Right forelimb (tissue), 1 donor: ENCODE measurements around the gene SYNDIG1.

ENCODE experiments used
- DNase-seq: peaks from one replicate; pipeline ENCODE4 v3.0.0-alpha.2; 2018

Gene SYNDIG1

DNA sequence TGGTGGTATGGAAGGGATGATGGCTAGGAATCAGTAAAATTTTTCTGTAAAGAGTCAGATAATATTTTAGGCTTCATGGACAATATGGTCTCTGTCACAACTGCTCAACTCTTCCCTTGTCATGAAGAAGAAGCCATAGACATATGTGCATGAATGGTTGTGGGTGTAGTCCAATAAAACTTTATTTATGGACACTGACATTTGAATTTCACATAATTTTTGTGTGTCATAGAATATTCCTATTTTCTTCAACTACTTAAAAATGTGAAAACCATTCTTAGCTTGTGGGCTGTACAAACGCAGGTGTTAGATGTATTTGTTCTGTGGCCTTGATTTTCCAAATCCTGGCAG is 59.9 kb downstream of the SYNDIG1 start:
- DNase-seq: no peak

- DNase-seq: no peak
These were observed 60.8 kb downstream of the SYNDIG1 start for GRCh38 chr20:24530131-24530680.

DNA sequence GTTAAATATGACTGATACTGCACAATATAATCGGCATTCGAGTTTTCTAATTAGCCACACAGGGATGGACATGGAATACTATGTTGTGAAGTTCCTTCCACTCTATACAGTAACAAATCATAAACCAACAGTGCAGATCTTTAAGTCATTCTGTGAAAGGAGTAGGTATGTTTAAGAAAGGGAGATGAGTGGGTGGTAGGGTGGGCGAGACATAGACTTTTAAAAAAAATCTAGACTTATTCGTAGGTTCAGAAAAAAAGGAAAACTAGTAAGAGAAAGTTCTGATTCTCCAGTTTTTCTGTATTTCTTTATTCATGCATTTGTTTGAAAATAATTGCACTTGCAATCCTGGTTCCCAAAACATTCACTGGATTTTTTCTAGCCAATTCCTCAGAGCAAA is 61.8 kb downstream of the SYNDIG1 start:
- DNase-seq: no peak

DNA sequence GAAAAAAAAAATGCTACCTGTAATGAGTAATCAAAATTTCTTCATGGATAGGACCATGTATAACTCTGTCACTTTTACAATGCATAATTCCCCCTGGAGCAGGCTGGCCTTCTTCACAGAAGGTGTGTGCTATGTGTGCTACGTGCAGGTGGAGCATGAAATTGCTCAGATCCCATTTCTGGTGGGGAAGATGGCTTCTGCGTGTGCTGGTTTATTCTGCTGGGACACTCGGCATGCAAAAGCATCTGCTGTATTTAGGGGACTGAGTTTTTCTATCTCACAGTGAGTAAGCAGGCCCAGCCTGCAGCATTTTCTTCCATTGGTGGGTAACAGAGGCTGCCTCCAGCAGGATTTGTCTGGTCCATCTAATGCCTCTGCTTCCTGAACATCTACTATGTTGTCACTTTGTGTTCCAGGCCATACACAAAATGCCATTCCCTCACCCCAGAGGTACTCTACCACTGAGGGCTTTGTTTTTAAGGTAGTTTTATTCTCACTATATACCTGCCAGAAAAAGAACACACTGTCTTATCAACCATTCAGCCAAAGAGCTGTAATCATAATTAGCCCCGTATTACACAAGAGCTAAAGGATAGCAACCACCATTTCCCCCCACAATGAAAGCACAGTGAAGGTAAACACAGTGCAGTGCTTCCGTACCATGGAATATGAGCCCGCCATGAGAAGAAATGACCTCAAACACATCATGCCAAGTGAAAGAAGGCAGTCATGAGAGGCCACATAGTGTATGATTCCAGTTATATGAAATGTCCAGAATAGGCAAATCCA is 62.4 kb downstream of the SYNDIG1 start:
- no peak for DNase-seq

GRCh38 chr20:24533449-24533848 is 64.0 kb downstream of the SYNDIG1 start:
- DNase-seq: no peak

- no peak for DNase-seq
These were observed 64.9 kb downstream of the SYNDIG1 start for GRCh38 chr20:24534282-24534681.

DNA sequence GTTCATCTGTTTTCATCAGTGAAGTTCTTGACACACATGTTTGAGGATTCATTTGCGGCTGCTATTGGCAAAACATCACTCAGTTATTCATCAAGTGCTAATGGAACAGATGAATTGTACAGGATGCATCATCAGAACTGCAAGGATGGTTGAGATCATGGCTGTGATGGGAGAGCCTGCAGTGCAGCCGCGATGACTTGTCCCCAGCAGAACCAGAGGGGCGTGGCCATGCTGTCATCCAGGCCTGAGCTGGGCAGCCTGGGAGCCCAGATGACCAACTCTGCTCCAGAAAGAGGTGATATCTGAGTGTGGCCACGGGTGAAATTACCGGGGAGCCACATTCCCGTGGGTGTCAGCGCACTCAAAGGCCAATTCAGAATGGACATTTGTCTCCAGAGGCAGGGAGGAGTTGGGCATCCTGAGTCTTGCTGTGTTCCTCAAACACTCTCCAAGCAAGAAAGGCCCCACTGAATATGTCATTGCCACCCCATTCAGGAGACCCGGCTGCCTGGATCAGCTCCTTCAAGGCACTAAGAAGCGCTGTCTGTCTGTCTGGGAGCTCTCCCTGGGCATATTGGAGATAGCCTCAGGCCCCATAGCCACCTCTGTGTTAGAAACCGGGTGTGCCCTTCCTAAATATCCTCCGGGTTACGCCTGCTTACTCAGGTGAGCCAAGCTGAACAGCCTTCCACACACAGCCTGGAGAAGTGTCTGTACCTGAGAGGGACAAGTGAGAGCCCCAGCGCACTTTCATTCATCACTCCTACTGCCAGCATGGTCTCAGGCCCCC is 66.7 kb downstream of the SYNDIG1 start:
- no peak for DNase-seq

GRCh38 chr20:24537210-24537609 is 67.8 kb downstream of the SYNDIG1 start:
- no peak for DNase-seq

GRCh38 chr20:24542721-24543120 is 73.3 kb downstream of the SYNDIG1 start:
- DNase-seq: no peak

DNA sequence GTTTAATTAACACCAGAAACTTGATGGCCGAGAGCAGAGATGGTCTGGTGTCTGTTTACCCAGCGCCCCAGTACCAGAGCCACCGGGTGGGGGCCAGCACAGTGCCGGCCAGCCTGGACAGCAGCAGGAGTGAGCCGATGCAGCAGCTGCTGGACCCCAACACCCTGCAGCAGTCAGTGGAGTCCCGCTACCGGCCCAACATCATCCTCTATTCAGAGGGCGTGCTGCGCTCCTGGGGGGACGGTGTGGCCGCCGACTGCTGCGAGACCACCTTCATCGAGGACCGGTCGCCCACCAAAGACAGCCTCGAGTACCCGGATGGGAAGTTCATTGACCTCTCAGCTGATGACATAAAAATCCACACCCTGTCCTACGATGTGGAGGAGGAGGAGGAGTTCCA is 73.7 kb downstream of the SYNDIG1 start:
- DNase-seq: no peak

- no peak for DNase-seq
These were observed 74.3 kb downstream of the SYNDIG1 start for GRCh38 chr20:24543741-24544140.

DNA sequence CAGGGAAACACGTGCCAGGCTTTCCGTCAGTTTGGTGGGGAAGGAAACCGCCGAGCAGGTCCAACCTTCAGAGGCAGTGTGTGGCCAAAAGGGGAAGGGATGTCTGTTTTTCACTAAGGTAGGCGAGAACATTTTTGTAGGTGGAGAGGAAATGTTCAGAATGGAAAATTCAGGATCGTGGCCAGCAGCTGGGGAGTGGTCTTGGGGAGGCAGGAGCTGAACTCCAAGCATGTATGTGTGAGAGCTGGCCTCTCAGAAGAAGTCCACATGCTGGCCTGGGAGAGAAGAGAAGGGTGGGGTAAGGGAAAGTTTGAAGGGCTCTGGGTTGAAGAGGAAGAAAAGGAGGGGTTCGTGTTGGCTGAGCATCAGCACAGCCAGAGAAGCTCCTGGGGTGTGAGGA is 74.9 kb downstream of the SYNDIG1 start:
- DNase-seq: no peak

- no peak for DNase-seq
These were observed 75.7 kb downstream of the SYNDIG1 start for GRCh38 chr20:24545168-24545567.

DNA sequence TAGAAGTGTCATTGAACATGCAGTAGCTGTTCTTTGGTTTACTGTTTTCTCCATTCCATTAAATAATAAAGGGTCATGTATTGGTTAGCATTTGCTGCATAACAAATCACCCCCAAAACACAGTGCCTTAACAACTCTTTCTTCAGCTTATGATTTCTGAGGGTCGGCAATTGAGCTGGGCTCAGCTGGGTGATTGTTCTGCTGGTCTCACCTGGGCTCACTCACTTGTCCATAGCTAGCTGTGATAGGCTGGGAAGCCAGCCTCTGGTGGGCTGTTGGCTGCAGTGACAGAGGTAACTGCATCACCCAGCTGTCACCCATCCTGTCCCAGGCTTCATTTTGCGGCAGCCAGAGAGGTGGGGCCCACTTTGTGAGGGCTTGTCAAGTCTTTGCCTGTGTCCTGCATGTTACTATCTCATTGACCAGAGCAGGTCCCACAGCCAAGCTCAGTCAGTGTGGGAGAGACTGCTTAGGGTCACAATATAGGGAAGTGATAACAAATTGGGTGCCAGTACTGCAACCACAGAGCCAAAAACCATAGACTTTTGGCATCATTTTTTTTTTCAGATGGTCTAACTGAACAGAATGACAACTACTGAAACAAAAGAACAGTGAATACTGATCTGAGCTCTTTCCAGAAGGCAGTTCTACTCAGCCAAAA is 76.9 kb downstream of the SYNDIG1 start:
- DNase-seq: no peak

GRCh38 chr20:24547967-24548366 is 78.5 kb downstream of the SYNDIG1 start:
- DNase-seq: no peak

GRCh38 chr20:24559114-24559732 is 89.8 kb downstream of the SYNDIG1 start:
- no peak for DNase-seq

DNA sequence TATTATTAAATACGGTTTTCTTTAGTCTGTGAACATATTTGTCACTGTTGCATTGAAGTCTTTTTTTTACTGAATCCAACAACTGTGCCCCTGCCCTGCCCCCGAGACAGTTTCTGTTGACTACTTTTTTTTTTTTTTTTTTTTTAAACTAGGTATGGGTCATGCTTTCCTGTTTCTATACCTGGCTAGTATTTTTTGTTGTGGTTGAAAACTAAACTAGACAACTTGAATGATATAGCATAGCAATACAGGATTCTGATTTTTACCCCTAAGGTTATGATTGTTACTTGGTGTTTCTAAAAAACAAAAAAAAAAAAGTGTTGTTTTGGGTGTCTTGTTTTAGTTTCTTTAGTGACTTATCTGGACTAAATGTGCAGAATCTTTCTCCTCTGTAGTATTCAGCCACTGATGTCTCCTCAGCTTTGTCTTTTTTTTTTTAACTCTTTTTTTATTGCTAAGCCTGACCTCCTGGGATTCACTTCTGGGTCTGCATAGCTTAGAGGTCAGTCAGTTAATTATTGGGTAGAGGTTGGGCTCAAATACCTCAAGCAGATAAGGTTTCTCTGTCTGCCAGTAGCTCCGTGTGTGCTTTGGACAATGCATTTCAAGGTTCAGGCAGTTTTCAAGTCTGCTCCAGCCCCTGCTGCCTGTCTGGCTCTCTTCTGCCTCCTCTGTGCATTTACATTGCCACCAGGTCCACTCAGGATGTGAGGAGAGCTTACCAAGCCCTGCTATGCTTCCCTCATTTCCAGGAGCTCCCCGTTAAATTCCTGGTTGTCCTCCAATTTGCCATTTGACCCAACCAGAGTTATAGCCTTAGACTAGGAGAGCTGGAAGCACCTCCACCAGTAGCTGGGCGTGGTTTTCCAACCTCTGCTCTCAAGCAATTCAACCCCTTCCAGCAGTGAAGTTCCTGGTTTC is 91.4 kb downstream of the SYNDIG1 start:
- DNase-seq: no peak

GRCh38 chr20:24565835-24566351 is 96.5 kb downstream of the SYNDIG1 start:
- DNase-seq: no peak

DNA sequence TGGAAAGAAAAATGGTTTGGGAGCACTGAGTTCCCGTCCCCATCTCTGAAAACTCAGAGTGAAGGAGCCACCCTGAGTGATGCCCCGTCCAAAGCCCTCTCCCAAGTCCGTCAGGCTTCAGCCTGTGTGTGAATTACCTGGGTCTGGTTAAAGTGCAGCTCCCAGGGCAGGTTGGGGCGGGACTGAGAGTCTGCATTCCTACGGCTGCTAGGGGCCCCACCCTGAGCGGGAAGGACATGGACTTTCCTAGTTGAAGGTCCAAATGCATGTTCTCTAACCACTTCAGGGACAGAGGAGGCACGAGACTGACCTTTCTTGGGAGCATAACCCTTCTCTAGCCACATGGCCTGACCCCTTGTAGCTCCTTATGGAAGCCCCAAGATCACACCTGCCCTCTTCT is 97.2 kb downstream of the SYNDIG1 start:
- no peak for DNase-seq

DNA sequence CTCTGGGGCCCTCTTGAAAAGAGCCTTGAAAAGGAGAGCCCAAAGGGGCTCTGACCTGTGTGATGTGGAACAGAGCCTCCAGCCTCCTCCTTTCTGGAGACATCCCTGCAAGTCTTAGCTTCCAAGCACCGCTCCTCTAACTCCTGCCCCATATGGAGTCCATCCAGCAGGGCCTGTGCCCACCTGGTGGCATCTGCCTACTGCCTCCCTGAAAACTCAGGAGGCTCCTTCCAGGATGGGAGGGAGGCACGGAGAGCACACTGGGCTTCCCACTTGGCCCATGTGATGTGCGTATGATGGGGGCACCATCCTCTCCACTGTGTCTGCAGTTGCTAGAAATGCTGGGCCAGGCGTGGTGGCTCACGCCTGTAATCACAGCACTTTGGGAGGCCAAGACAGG is 98.1 kb downstream of the SYNDIG1 start:
- DNase-seq: no peak

DNA sequence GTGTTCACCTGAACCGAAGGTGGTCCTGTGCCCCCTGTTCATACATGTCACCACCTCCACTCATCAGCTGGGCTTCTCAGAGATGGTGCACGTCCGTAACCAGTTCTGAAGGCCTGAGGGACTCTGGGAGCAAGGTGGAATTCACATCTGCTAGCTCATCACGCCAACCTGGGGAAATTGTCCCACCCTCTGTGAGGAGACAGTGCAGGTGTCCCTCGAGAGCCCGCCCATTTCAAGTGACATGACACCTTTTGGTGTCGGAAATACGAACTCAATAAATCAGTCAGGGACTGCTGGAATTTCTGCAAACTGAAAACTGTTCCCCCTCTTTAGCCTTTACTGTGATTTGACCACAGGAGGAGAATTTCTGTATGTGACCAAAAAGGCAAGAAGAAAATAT is 99.4 kb downstream of the SYNDIG1 start:
- no peak for DNase-seq

DNA sequence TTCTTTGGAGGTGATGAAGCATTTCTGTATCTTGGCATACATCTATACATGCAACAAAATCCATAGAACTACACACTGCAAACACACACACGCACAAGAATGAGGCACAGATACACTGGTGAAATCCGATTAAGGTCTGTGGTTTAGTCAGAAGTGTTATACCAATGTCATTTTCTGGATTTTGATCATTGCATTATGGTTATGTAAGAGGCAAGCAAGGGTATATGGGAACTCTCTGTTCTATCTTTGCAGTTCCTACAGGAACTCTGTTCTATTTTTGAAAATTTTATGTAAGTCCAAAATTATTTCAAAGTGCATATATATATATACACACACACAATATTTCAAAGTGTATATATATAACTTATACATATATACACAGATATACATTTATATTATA is 101.7 kb downstream of the SYNDIG1 start:
- DNase-seq: no peak
